ENCODE measurements around the gene SLC4A2.

DNA sequence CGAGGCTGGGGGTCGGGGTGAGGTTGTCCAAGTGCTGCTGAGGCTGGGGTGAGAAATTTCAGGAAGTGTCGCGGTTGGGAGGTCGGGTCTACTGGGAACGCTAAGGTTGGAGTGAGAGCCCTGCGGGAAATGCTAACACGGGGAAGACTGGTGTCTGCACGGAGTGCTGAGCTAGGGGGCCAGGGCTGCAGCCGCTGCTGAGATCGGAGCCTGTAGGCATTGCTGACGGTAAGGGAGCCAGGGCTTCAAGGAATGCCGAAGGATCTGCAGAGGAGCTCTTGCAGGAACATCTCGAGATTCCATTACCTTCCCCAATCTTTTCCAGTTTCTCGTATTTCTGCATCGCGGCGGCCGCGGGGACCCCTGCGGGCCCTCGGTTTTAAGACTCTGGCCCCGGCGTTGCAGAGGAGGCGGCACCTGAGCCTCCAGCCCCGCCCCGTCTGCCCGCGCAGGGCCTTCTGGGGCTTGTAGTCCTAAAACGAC is 1.8 kb upstream of the SLC4A2 start, which contains the start of gene CDK5:
- TF ChIP-seq POLR2A (IDR thresholded peaks at IDR 0.05; ENCODE audit: low read length) (no peak), GATA1 (IDR thresholded peaks at IDR 0.05; ENCODE audit: low read depth, low read length) (no peak)
